NCI-H2081 treated with DMSO at 0.1 percent for 48 hours (cell line): Measurements from ENCODE around the gene RAP1GDS1.
"Not testable (repeated sequence)": the region's sequence is repeated elsewhere in the genome, so short reads cannot be mapped to it uniquely, and the experiment has no call there.

ENCODE experiments used
- DNase-seq: peaks from one replicate; lab custom pipeline; 2025; lab: John Stamatoyannopoulos, UW

RAP1GDS1 gene

DNA sequence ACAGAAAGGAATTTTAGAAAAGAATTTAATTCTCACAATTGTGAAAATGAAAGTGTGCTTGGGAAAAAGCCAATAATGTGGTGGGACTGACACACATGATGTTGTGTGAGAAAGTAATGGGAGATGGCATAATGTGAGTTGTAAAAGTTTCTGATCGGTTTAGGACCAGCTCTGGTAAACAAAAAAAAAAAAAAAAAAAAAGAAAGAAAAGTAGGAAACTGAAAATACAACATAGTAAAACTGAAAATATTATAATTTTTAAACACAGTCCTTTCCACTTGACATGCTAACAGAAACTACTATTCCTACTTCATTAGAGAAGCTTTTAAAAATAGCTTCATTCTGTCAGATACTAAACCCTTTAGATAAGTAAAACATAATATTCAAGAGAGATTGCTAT lies 28.2 kb downstream of the RAP1GDS1 start:
- DNase-seq = no peak

DNA sequence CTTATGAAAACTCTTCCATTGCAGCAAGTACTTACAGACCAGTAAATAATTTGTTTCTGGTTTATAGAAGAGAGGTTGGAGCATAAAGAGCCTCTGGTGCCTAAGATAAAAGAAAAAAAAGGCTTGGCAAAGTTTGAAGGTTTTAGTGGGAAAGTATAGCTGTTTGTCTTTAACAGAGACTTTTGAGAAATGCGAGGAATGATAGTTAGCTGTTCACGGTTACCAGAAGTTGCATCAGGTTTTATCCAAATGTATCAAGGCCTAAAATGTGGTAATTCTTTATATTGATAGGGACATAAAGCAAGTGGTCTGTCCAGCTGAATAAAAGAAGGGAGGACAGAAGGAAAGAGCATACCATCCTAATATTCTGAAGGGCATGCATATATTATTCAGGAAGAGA lies 29.3 kb downstream of the RAP1GDS1 start:
- no peak for DNase-seq

DNA sequence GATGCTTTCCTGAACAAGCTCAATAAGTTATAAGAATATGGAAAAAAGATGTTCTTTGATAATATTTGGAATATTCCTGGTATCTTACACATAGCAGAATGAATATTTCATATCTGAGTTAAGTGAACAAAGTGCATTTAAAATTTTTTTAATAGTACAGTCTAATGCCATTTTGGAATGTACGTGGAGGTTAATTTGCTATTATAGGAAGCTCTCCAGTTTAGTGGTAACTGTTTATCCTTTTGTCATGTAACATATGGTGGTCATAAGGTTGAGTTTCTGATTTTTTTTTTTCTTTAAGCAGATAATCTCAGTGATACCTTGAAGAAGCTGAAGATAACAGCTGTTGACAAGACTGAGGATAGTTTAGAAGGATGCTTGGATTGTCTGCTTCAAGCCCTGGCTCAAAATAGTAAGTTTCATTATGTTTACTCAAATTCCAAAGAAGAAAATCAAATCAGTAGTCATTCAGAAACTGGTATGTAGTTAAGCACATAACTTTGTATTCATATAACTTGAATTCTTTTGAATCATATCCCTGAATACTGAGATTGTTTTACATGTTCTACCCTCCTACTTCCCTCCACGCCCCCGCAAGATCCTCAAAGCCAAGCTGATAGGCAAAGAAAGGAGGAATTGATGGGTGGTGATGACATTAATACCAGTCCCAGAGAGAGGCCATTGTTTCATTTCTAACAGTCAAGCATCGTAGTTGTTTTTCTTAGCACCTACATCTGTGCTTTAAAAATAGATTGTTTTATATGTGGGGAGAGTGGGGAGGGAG lies 32.1 kb downstream of the RAP1GDS1 start:
- no peak for DNase-seq

DNA sequence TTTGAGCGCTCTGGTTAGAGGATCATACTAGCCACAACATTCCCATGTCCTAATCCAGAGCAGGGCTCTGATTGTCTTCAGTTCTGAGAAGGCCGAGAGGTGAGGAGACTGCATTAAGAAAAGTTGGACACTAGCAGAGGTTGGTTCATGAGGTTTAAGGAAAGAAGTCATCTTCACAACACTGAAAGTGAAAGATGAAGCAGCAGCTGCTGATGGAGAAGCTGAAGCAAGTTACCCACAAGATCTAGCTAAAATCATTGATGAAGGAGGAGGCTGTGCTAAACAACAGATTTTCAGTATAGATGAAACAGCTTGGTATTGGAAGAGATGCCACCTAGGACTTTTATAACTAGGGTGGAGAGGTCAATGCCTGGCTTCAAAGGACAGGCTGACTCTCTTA lies 36.8 kb downstream of the RAP1GDS1 start:
- DNase-seq = no peak

DNA sequence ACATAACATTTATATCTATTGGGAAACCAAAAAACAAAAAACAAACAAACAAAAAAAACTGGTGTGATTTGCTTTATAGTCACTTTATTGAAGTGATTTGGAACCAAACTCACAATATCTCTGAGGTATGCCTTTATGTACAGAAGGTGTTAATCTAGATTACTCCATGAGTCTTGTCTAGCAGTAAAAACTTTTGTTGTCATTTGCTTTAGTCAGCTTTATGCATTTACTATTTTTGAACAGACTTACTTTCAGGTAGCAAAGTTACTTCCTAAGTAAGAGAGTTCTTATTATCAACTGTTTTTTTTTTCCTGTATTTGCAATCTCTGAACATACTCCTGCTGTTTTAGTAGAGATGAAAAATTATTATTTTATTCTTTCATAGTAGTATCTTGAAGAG lies 39.5 kb downstream of the RAP1GDS1 start:
- DNase-seq = no peak

DNA sequence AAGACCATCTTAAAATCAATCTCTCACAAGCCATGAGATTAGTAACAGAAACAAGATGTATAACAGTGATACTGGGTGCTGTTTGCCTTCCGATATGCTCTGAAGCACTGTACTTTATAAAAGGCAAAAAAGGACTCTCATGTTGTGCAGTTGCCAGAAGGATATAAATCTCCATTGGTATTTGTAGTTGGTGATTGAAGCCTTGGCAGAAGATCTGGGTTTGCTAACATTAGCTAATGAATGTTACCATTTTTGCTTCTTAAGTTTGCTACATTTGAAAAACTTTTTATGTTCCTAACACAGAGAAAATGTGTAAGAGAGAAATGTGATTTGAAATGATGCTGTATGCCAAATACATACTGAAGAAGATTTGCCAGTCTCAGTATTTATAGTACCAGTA lies 44.4 kb downstream of the RAP1GDS1 start:
- no peak for DNase-seq

DNA sequence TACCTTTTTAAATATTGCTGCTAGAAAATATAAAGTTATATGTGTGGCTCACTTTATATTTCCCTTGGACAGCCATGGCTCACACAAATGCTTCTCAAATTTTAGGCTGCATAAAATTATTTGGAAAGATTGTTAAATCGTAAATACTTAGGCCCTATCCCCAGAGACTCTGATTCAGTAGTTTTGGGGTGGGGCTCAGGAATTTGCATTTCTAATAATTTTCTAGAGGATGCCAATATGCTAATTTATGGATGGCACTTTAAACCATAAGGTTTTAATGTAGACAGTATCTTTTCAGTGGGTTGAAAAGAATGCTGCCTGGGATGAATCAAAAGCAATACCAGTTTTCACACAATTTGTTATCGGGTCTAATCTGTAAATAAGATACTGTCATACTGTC lies 49.7 kb downstream of the RAP1GDS1 start:
- no peak for DNase-seq

DNA sequence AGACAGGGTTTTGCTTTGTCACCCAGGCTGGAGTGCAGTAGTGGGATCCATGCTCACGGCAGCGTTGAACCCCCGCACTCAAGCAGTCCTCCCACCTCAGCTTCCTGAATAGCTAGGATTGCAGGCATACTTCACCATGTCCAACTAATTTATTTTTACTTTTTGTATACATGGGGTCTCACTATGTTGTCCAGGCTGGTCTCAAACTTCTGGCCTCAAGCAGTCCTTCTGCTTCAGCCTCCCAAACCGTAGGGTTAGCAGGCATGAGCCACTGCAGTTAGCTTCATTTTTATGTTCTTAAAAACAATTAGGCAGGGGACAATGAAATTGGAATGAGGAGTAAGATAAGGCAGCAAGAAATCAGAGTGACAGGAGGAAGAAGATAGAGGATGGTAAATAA lies 50.5 kb downstream of the RAP1GDS1 start:
- DNase-seq = no peak

DNA sequence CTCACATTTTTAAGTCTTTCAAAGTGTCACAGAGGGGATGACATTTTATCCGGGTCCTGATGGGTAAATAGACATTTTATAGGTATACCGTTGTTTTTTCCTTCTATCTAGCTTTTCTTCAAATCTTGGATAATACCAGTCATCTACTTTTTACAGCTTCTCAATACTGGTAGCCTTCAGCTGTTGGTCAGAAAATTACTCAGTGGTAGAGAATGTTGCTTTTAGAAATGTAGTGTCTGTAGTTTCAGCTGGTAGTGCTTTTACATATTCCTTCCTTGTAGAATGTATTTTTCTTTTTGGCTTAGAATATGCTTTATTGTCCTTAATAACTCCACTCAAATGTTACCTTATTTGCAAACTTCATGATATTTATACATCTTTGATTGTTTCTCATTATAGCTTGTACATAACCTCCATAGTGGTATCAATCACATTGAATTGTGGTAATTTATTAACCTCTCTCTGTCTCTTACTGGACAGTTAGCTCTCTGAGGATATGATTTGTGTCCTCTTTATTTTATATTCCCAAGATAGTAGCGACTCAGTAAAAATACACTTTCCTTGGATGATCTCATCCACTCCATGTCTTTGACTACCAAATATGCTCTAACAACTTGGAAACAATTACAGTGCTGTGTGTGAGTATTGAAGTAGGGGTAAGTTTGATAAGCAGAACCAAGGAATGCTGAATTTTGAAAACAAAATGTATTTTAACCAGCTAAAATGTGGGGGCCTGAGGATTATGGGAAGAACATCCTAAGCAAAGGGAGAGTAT lies 53.8 kb downstream of the RAP1GDS1 start:
- no peak for DNase-seq

DNA sequence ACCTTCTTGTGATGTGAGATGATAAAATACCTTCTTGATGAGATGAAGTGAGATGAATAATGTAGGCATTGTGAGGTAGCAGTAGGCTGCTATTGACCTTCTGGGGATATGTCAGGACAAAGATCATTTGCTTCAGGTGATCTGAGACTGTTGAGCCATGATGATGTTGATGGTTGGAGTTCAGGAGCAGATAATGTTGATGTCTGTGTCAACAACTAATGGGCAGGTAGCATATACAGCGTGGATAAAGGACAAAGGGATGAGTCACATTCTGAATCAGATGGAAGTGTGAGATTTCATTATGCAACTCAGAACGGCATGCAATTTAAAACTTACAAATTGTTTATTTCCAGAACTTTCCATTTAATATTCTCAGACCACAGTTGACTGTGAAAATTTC lies 57.3 kb downstream of the RAP1GDS1 start:
- no peak for DNase-seq

DNA sequence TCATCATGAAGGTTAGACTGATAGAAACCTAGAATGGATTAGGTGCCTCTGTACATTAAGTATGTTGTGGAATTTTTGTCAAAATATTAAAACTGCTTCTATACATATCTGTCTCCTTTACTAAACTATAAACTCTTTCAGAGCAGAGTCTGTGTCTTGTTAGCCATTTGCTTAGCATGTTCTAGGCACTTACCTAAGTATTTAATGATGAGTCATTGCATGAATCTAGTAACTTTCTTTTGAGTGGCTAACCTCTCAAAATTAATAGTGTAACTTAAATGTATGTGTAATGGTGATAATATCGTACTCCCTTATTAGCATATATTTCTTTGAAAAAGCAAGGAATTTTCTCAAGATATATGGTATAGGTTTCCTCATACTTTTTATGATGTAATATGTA lies 57.8 kb downstream of the RAP1GDS1 start:
- no peak for DNase-seq

DNA sequence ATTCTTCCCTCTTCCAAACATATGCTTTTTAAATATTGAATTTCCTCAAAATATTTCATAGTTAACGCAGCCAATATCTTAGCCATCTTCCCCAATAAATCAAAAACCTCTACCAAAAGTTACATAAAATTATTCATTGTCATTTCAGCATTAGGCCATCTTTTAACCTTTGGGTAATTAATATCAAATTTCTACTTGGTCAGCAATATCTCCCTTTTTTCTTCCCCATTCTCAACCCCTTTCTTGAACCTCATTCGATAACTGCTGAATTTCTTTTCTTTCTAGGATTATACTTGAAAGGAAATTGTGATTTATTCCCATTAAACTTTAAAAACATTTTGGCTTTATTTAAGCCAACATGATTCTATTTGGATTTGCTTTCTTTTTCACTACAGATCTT lies 65.0 kb downstream of the RAP1GDS1 start:
- no peak for DNase-seq

DNA sequence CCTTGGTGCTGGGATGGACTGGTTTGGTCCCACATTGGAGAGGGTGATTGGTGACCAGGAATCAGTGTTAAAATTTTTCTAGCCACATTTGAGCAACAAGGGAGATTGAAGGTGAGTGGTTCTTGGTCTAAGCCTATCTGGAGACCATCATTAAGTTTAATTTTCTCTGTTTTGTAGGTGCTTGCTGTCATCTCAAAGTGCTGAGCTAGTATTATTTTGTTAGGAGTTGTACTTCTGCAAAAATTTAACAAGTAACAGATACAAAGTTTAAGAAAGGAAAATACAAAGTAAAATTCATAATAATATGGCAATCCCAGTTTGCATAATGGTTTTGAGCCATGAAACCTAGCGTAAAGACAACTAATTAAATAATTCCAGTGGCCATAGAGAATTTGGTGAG lies 66.5 kb downstream of the RAP1GDS1 start:
- DNase-seq = no peak

DNA sequence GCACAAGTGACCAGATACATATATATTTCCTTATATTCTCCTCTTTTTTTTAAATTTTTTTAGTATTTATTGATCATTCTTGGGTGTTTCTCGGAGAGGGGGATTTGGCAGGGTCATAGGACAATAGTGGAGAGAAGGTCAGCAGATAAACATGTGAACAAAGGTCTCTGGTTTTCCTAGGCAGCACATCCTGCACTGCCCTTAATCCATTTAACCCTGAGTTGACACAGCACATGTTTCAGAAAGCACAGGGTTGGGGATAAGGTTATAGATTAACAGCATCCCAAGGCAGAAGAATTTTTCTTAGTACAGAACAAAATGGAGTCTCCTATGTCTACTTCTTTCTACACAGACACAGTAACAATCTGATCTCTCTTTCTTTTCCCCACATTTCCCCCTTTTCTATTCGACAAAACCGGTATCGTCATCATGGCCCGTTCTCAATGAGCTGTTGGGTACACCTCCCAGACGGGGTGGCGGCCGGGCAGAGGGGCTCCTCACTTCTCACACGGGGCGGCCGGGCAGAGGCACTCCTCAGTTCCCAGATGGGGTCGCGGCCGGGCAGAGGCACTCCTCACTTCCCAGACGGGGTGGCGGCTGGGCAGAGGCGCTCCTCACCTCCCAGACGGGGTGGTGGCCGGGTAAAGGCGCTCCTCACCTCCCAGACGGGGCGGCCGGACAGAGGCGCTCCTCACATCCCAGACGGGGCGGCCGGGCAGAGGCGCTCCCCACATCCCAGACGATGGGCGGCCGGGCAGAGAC lies 68.9 kb downstream of the RAP1GDS1 start:
- not testable (repeated sequence) for DNase-seq

DNA sequence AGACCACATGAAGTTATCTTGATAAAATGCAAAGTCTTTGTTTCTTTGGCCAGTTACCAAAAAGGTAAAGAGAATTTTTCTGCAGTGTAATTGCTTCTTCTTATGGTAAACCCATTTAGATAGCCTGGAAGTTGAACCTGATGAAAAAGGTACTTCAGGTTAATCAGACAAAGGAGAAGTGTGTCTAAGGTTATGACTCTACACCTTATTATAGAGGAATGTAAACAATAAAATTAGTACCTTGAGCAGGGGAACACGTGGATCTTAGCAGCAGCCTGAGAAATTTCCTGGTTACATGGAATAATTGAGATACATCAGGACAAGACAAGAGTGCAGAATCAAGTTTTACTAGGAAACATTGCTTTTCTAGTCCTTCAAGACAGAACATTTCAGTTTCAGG lies 70.8 kb downstream of the RAP1GDS1 start:
- DNase-seq = no peak

DNA sequence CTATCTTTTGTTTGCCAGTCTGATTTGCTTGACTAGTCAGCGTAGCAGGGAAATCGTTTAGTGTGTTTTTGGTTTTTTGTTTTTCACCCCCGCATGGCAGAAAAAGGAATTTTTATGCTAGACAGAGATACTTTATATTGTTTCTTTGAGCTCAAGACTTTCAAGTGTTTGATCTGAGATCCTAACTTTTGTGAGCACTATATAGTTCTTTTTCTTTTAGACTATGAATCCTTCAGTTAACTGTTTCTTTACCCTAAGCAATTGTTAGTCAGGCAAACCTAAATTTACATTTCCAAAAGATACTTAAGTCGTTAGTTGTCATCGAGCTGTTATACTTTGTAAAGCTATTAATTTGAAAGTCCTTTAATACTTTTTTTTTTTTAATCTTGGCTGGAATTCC lies 73.3 kb downstream of the RAP1GDS1 start:
- DNase-seq = no peak

DNA sequence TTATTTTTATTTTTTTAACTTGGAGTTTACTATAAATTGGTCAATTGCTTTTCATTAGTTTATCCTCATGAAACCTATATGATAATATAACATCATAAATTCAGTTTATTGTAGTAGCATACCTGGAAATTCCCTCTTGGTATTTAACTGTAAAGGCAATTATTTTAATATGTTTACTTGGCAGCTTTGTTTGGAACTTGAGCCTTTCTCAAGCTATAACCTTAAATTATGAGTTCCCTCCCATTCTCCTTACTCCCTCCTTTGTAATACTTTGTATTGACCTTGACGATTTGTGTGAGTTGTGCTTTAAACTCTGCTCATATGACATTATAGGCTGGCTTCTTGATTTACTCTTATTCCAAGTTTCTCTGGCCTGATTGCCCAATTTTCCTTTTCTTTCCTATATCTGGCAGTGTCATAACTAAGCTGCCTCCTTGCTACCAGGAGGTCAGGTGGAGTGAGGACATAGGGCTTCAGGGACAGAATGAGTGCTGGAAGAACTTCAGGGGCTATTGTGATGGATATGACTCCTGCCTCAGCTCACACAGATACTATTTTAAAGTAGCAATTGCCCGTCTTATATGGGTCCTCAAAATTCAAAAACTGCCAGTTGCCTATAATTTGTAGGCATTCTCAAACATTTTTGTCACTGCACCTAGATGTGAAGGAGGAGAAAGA lies 77.7 kb downstream of the RAP1GDS1 start:
- DNase-seq = no peak

DNA sequence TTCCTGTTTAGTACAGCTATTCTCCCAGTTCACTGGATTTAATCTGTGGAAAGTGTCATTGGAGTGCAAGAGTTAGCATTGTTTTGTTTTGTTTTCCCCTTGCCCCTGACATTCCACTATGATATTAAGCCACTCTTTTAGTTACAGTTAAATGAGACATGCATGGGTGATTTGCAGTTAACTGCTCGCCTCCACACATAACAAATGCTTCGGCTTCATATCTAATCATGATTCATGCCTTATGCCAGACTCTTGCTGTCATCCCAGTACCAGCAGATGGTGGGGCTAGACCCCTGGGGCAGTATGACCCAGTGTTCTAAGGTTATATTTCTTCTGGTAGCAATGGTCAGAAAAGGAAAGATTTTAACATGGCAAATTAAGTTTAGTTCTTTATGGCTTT lies 80.1 kb downstream of the RAP1GDS1 start:
- no peak for DNase-seq

DNA sequence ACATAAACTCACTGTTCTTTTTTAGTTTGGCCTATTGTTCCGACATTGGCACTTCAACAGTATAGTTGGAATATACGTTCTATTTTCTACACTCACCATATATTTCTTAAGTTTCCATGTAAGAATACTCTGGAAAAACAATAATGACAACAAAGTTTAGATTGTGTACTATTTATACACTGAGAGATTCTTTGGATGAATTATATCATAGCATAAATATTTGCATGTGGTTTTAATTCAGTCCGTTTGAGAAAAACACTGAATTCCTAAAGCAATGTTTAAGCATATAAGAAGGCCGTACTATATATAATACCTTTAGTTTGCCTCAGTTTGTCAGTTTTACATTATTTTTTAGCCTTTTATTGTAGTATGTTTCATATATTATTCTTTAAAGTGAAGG lies 82.4 kb downstream of the RAP1GDS1 start:
- no peak for DNase-seq

DNA sequence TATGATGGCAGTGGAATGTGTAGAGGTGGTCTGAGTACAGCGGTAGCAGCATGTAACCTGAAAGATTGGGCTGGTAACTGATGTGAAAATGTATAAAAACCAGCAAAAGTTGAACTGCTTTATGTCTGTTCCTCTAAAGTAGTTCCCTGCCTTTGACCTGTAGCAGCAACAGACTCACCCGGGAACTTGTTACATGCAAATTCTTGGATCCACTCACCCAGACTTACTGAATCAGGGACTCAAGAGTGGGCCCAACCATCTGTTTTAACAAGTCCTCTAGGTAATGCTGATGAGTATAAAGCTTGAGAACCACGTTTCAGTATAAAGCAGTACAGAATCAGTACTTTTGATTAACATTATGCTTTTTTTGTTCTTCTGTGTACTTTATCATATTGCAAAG lies 84.7 kb downstream of the RAP1GDS1 start:
- no peak for DNase-seq

DNA sequence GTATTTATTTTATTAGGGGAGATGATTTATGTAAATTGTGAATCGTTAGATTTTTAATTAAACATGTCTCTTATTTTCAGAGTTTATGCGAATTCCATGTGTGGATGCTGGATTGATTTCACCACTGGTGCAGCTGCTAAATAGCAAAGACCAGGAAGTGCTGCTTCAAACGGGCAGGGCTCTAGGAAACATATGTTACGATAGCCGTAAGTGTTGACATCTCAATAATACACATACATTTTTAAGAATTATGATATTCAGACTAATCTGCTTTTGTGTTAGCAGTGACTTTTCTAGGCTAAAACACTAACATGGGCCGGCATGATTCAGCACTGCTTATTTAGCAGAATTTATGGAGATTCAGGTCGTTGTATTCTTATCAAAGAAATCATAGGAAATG lies 91.2 kb downstream of the RAP1GDS1 start:
- no peak for DNase-seq

DNA sequence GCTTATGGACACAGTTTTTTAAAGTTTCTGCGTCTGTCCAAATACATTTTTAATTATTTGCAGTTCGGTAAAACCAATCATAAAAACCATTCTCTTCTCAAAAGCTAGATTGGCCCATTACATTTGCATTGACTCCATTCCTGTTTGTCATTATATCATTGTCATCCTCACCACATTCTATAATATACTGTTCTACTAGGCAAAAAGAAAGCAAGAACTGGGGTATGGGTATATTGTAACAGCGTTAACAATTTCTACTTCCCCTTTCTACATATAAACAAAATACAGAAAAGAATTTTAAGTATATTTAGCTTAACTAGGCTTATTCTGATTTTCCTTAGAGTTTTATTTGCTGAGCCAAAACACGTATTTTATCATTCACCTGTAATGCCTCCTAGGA lies 91.8 kb downstream of the RAP1GDS1 start:
- DNase-seq = no peak
